GM12864 (cell line): Measurements from ENCODE around the gene CIBAR2.

Experiments
- DNase-seq: peaks from one replicate; pipeline ENCODE4 v3.0.0-alpha.2; 2011; ENCODE audit warnings: low read depth
- H3K4me3 ChIP-seq: 2 replicates; pipeline ENCODE4 v1.5.1; 2011; ENCODE audit warnings: mild to moderate bottlenecking, low read depth, low read length, control low read depth
- CTCF ChIP-seq: IDR thresholded peaks from 2 replicates; pipeline ENCODE4 v1.5.1; 2011; ENCODE audit warnings: low read depth, mild to moderate bottlenecking, moderate library complexity, low read length, control low read depth, inconsistent platforms; ENCODE audit errors: missing control alignments

Gene CIBAR2

GRCh38 chr16:85127379-85127723, 15.1 kb upstream of the CIBAR2 start:
- TF ChIP-seq CTCF = no peak
- H3K4me3 ChIP-seq = no peak overlapping the region

DNA sequence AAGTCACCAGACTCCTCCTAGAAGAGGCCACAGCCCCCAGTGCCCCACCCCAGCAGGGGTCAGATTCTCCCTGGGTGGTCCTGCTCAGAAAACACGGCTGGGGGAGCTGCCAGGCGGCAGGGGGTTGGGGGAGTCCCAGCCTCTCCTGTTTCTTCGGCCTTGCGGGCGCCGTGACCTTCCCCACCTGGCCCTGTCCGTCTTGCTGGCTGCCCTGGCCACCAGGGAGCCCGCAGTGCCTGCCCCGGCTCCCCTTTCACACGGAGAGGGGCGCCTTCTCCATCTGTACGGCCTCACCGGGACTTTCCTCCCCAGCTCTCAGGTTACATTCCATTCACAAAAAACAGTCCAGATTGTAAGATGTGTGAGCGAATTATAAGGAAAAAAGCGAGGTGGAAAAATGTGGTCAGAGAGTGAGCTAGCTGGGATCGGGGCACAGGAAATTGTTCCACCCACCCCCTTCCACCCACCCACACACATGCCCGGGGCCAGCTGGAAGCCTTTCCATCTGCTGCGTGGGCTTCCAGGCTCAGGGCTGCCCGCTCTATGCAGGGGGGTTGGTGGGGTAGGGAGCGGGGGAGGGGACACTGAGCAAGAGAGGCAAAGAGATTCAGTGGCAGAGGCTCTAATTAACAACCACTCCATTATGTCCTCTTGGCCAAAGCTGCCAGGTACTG, 14.6 kb upstream of the CIBAR2 start:
- no peak for TF ChIP-seq CTCF
- DNase-seq = no peak
- no peak overlapping the region for H3K4me3 ChIP-seq

More at GRCh38 chr16:85127379-85127723, 15.1 kb upstream of the CIBAR2 start:
- no peak for DNase-seq

GRCh38 chr16:85126394-85126704, 14.1 kb upstream of the CIBAR2 start:
- no peak for DNase-seq
- TF ChIP-seq CTCF = no peak
- H3K4me3 ChIP-seq = no peak overlapping the region

- H3K4me3 ChIP-seq = no peak overlapping the region
- TF ChIP-seq CTCF = no peak
- no peak for DNase-seq
These were observed 13.5 kb upstream of the CIBAR2 start for GRCh38 chr16:85125570-85126393.

- no peak for DNase-seq
These were observed 12.5 kb upstream of the CIBAR2 start for GRCh38 chr16:85124636-85125346.

More at GRCh38 chr16:85124636-85125346, 12.5 kb upstream of the CIBAR2 start:
- H3K4me3 ChIP-seq = no peak overlapping the region
- TF ChIP-seq CTCF = no peak
